GM19397 (cell line): ENCODE measurements around the gene COL9A1.
"Not testable (repeated sequence)": the region's sequence is repeated elsewhere in the genome, so short reads cannot be mapped to it uniquely, and the experiment has no call there.

Experiments used
- ATAC-seq: cut with Tn5 transposase; IDR thresholded peaks from one replicate; pipeline ENCODE4 v1.9.1; 2021; ENCODE audit warnings: mild to moderate bottlenecking, moderate library complexity; ENCODE audit not compliant: unreplicated experiment

Gene COL9A1

GRCh38 chr6:70303034-70303525, at the start of gene COL9A1:
TSS of gene COL9A1 (minus strand) at chr6:70303084. CDS start at chr6:70302924, 160 bp downstream.
- no peak for ATAC-seq

- no peak for ATAC-seq
Measured at GRCh38 chr6:70351461-70351860, 48.6 kb upstream of the COL9A1 start.

DNA sequence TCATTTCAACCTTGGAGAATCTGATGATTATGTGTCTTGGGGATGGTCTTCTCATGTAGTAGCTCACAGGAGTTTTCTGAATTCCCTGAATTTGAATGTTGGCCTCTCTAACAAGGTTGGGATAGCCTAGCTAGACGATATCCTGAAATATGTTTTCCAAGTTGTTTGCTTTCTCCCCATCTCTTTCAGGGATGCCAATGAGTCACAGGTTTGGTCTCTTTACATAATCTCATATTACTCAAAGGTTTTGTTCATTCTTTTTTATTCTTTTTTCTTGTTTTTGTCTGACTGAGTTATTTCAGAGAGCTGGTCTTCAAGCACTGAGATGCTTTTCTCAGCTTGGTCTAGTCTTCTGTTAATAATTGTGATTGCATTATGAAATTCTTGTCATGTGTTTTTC, 42.7 kb upstream of the COL9A1 start:
- ATAC-seq, result no peak

- no peak for ATAC-seq
Measured at GRCh38 chr6:70343313-70343712, 40.4 kb upstream of the COL9A1 start.

DNA sequence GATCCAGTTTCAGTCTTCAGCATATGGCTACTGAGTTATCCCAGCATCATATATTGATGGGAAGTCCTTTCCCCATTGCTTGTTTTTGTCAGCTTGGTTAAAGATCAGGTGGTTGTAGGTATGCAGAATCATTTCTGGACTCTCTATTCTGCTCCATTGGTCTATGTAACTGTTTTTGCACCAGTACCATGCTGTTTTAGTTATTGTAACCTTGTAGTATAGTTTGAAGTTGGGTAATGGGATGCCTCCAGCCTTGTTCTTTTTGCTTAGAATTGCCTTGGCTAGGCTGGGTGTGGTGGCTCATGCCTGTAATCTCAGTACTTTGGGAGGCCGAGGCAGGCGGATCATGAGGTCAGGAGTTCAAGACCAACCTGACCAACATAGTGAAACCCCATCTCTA, 36.9 kb upstream of the COL9A1 start:
- not testable (repeated sequence) for ATAC-seq

DNA sequence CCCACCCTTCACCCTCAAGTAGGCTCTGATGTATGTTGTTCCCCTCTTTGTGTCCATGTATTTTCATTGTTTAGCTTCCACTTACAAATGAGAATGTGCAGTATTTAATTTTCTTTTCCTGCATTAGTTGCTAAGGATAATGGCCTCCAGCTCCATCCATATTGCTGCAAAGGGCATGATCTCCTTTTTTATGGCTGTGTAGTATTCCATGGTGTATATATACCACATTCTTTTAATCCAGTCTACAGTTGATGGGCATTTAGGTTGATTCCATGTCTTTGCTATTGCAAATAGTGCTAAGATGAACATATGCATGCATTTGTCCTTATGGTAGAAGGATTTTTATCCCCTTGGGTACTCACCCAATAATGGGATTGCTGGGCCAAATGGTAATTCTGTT, 35.9 kb upstream of the COL9A1 start:
- no peak for ATAC-seq

DNA sequence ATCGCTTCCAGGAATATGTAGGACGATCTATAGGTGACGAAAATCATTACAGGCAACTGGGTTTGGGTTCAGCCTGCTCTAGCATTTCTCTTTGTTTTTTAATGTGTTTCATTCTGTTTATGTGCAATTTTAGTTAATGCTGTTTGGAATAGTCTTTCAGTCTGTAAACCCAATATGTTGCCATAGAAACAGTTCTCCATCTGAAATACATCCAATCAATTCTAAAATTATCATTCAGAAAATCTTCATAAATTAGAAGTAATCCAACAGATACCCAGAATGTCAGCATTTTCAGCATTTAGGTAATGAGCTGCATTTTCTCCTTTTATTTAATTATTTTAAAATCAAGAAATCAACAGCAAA, 34.8 kb upstream of the COL9A1 start:
- no peak for ATAC-seq

- no peak for ATAC-seq
Measured at GRCh38 chr6:70336996-70337742, 34.3 kb upstream of the COL9A1 start.

- no peak for ATAC-seq
Measured at GRCh38 chr6:70327036-70327435, 24.2 kb upstream of the COL9A1 start.

GRCh38 chr6:70325009-70325408, 22.1 kb upstream of the COL9A1 start:
- ATAC-seq, result no peak

DNA sequence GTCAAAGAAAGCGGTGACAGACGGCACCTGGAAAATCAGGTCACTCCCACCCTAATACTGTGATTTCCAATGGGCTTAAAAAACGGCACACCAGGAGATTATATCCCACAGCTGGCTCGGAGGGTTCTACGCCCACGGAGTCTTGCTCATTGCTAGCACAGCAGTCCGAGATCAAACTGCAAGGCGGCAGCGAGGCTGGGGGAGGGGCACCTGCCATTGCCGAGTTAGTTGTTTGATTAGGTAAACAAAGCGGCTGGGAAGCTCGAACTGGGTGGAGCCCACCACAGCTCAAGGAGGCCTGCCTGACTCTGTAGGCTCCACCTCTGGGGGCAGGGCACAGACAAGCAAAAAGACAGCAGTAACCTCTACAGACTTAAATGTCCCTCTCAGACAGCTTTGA, 14.9 kb upstream of the COL9A1 start:
- ATAC-seq, result not testable (repeated sequence)

DNA sequence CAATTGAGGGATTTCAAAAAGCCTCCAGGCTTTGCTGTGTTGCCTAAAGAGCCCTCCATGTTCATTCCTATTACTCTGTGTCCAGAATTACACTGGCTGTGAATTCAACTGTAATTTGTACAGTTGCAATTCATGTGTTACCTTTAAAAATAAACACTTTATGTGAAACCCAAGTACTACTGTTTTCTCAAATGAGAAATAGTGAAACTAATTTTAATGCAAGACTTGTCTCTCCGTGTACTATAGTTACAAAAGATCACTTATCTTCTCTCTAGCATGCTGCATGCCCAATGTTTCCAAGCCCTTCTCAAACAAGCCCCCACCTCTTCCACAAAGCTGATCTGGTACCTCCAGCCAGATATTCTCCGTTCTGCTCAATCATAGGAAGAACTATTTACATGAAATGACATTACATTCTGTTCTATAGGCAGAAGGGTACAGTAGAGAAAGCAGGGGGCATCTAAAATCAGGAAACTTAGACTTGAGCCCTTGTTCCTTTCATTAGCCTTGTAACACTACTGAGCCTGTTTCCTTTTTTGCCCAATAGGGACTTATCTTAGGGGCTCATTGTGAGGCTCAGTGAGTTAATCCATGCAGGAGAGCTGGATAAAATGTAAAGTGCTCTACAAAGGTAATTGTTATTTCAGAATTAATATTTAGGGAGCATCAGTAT, 12.3 kb upstream of the COL9A1 start:
- no peak for ATAC-seq

DNA sequence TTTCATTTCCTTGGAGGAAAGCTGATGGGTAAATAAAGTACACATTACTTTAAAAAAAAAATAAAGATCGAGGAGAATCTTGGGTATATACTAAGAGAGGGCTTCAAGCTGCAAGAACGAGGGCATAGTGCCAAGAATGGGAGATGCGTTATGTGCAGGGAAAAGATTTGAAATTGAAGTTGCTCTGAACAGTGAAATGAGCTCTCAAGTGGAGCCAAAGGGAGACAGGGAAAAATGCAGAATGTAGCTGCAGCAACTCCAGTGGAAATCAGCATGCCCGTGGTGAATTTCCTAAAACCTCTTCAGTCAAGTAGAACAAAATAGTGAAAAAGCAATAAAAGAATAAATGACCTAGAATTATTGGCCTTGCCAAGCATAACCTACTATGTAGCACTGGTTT, 11.4 kb upstream of the COL9A1 start:
- ATAC-seq, result no peak

GRCh38 chr6:70312165-70312745, 9.4 kb upstream of the COL9A1 start:
- no peak for ATAC-seq

DNA sequence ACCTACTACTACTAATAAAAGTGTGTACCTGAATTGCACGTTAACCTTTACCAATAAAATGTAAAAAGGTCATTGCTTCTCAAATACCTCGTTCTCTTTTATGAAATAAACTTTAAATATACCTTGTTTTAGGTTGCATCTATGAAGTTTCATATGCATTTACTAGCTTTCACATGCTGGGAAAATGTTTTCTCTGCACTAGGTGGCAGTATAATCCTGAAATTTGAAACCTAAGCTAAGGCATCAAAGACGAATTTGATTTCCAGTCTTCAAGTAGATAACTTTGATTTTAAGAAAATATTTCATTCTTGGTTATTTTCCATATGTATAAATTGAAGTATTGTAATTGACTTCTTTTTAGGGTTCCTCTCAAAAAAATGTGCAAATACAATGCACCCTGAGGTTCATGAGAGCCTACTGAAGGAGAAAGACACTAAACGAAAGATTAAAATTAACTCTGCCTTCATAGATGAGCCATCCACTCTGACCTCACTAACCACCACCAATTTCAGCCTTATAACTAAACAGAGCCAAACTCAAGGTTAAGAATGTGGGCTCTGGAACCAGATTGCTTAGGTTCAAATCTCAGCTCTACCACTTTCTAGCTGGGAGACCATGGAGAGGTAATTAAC, 7.3 kb upstream of the COL9A1 start:
- no peak for ATAC-seq

DNA sequence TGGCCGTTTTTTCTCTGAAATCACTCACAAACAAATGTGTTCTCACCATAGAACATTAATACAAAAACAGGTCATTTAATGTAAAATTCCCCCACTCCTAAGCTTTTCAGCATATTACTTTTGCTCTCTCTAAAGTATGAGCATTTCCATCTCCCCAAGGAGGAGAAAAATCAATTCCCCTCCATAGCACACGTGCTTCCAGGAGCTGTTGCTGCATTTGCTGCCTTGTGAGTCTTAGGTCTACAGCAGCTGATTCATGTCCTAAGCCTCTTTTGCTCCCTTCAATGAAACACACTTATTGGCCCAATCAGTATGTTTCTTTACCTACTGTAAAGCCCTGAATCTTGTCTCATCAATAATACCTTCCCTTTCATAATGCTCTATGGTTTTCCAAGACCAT, 6.4 kb upstream of the COL9A1 start:
- no peak for ATAC-seq

- ATAC-seq, result not testable (repeated sequence)
Measured at GRCh38 chr6:70308142-70308541, 5.3 kb upstream of the COL9A1 start.

DNA sequence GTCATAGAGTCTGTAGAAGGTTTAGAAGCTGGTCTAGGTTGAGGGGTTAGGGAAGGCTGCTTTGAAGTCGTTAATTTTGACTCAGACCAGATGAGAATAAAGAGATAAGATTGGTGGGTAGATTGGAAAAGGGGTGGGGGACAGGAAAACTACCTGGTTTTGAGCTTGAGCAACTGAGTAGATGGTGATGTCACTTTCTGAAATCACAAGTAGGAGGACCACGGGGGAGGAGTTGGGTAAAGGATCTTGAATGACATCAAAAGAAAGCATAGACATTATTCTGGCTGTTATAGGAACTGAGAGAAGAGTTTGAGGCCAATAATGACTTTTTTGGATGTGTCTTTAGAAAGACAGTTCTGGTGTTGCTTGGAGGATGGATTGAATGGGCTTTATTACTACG, 4.1 kb upstream of the COL9A1 start:
- no peak for ATAC-seq

DNA sequence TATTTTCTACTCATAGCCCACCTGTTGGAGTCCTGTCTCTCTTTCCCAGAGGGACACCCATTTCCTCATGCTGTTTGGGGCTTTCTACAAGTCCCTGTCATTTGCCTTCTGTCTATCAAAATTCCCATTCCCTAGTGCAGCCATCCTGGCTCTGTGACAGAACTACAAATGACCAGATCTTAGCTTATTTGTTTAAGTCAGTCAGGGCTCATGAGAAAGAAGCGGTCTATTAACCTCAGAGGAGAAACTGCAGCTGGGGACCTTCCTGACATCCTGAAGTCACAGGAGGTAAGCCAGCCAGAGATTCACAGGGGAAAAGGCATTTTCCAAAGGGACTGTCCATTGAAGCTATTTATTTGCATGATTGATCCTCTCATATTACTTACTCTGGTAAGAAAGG, 1.7 kb upstream of the COL9A1 start:
- ATAC-seq, result no peak

GRCh38 chr6:70299456-70299855, 3.4 kb downstream of the COL9A1 start:
- ATAC-seq, result no peak

DNA sequence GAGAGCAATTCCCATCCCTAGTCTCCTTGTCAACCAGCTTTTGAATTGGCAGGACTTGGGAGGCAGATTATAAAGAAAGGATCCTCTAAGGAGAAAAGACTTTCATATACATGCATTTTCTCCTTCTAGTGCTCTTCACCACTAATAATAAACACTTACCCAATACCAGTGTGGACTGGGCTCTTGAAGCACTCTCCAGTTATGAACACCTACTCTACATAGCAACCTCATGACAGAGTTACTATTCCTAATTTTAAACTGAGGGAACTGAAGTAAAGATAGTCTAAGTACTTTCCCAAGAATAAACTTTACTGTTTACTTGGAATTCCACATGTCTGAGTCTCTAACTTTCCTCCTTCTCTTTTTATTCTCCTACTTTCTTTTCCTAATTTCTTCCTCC, 4.8 kb downstream of the COL9A1 start:
- ATAC-seq, result no peak

DNA sequence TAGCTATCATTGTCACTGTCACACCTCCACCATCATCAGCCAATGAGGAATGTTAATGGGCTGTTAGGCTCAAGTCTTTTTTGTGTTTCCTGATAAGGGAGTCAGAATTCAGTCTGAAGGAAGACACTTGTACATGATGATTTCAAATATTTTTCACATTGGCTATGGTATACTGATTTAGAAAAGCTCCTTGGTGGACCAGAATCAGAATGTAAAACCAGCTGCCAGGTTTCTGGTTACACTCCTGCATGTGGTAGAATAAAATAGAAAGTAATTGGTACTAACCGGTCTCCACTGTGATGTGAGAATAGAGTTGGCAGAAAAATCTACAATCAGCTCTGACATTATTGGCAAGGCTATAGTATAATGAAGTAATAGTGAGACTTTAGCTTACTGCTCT, 10.7 kb downstream of the COL9A1 start:
- no peak for ATAC-seq
